Muscle of back (tissue), 11 donors: Measurements from ENCODE around the gene MAP1LC3A. TPM values are rescaled to one million over a fixed set of nuclear protein-coding genes. Genes with fewer than 3 reads are reported as not detected.

Experiments used
- DNase-seq, 3 donors: peaks; one replicate each; pipeline versions ENCODE4 v3.0.0 to v3.0.0-alpha.2; 2013
- polyA plus RNA-seq, 10 donors: library from polyadenylated mRNA; unstranded; fragments of 120-200 nt; gene quantifications; one replicate each; pipeline ENCODE4 v1.2.1, GENCODE V29; 2013; ENCODE audit not compliant: insufficient read length in 10 of 10

MAP1LC3A gene
- polyA plus RNA-seq, 10 donors = 11.4 to 27.9 (median 17.6) TPM

DNA sequence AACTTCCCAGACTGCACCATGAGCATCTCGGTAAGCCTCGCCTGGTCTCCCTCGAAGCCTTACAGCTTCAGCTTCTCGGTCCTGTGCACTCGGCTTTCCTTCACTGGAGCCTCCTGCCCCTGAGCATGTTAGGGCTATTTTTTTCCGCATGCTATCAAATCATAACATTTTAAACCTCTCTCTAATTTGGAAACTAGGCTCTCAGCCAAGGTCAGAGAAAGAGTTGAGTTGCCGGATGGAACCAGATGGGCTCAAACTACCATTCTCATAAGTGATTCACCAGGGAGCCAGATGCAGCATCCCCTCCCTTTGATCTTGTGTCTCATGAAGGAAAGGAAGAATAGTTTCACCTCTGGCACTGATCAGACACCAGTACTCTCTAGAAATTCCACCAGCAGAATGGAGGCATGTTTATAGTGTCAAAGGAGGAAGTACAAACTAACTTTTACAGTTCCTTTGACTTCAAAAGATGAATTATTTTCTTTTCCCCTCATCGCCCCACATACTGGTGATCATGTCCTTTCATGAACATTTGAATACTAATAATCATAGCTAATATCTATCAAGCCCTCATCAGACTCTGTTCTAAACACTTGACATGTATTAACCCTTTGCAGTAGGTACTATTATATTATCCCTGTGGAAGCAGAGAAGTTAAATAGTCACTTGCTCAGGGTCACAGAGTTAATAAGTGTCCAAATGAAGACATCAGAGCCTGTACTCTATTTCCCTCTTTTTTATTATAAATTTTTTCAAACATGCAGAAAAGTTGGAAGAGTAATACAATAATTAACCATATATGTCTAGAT lies 46.7 kb downstream of the MAP1LC3A start:
- DNase-seq = peak; percentile 17 to 59 (median 24)

DNA sequence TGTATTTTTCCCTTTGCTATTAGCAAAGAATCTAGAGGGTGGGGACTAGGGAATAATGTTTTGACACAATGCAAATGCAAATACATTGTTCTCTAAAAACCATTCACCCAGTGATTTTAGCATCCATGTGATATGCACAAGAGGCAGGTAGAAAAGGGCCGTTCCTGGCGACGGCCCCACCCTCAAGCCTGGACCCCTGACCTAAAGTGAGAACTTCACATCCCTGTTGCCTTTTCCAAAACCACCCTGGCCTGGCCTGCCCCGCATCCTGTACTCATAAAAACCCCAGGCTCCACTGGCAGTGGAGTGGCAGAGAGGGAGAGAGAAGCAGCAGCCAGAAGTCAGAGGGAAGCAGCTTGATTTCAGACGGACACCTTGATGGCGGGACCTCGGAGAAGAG lies 48.5 kb downstream of the MAP1LC3A start:
- DNase-seq = no peak

Other genes with a start within 250 kb of the MAP1LC3A start
- 10 to 100 TPM; 23.5 to 32.3 (median 27.7) TPM for gene ITCH, start 195.4 kb upstream of the MAP1LC3A start, polyA plus RNA-seq
- 100 to 1,000 TPM in 9 of 10 donors, 10 to 100 TPM in 1; 99.7 to 135 (median 116) TPM for gene DYNLRB1, start 42.3 kb upstream of the MAP1LC3A start, polyA plus RNA-seq
- 10 to 100 TPM; 19.7 to 25.8 (median 23.9) TPM for gene PIGU, start 118.4 kb downstream of the MAP1LC3A start, polyA plus RNA-seq
- 10 to 100 TPM in 3 of 10 donors, 1 to 10 TPM in 7; 7.6 to 11.5 (median 9.1) TPM for gene TP53INP2, start 145.6 kb downstream of the MAP1LC3A start, polyA plus RNA-seq